Suprapubic skin (tissue), 3 donors: ENCODE results near the gene MYOM1.

Experiments used
- EP300 ChIP-seq: sonication (generic); formaldehyde crosslinking; IDR thresholded peaks from one replicate; pipeline ENCODE4 v1.6.1; 2017; ENCODE audit warnings: antibody characterized with exemption
- POLR2A ChIP-seq, 2 donors: fragments of 450-650 bp; IDR thresholded peaks; one replicate each; pipeline ENCODE4 v1.6.1; 2017; ENCODE audit warnings: antibody characterized with exemption in 2 of 2, mild to moderate bottlenecking in 2 of 2, moderate library complexity in 2 of 2
- TF ChIP-seq, protein P1 (sequence below), 2 donors: fragments of 200-600 bp in 1 of 2; fragments of 450-650 bp in 1 of 2; sonication (generic) in 1 of 2; IDR thresholded peaks; one replicate each; pipeline ENCODE4 v1.5.1; 2016 to 2019; ENCODE audit warnings: antibody characterized with exemption in 2 of 2, mild to moderate bottlenecking in 1 of 2, moderate library complexity in 1 of 2

DNA sequence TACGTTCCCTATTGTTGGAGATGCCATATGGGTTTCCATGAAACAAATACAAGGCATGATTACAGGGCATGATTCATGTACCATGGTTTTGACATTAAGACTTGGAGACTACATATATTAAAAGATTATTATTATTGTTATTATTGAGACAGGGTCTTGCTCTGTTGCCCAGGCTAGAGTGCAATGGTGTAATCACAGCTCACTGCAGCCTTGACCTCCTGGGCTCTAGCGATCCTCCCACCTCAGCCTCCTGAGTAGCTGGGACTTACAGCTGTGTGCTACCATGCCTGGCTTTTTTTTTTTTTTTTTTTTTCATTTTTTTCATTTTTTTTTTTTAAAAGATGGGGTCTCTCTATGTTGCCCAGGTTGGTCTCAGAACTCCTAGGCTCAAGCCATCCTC is 69.1 kb downstream of the MYOM1 start:
- TF ChIP-seq EP300 (no peak), POLR2A (IDR thresholded peaks at IDR 0.05) (no peak)
- TF ChIP-seq, protein P1, sequence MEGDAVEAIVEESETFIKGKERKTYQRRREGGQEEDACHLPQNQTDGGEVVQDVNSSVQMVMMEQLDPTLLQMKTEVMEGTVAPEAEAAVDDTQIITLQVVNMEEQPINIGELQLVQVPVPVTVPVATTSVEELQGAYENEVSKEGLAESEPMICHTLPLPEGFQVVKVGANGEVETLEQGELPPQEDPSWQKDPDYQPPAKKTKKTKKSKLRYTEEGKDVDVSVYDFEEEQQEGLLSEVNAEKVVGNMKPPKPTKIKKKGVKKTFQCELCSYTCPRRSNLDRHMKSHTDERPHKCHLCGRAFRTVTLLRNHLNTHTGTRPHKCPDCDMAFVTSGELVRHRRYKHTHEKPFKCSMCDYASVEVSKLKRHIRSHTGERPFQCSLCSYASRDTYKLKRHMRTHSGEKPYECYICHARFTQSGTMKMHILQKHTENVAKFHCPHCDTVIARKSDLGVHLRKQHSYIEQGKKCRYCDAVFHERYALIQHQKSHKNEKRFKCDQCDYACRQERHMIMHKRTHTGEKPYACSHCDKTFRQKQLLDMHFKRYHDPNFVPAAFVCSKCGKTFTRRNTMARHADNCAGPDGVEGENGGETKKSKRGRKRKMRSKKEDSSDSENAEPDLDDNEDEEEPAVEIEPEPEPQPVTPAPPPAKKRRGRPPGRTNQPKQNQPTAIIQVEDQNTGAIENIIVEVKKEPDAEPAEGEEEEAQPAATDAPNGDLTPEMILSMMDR (IDR thresholded peaks at IDR 0.05), result no peak
